Astrocyte (in vitro differentiated cells and primary cell): ENCODE results near the gene ACER1. TPM values are rescaled to one million over a fixed set of nuclear protein-coding genes. Genes with fewer than 3 reads are reported as not detected.
"Not testable (repeated sequence)": the region's sequence is repeated elsewhere in the genome, so short reads cannot be mapped to it uniquely, and the experiment has no call there.

ENCODE experiments used
- DNase-seq: peaks from one replicate; pipeline ENCODE4 v3.0.0-alpha.2; 2010; ENCODE audit warnings: low read depth
- FAIRE-seq: peaks from 2 replicates; lab custom pipeline; 2011; peaks lifted over from hg19 to GRCh38; lab: Jason Lieb, UNC
- H2AFZ ChIP-seq: 2 replicates; pipeline ENCODE4 v1.6.0; 2012; ENCODE audit warnings: low read depth, low read length, inconsistent platforms
- H3K27ac ChIP-seq: 2 replicates; pipeline ENCODE4 v1.5.1; 2011; ENCODE audit warnings: low read depth, low read length, inconsistent platforms
- H3K27me3 ChIP-seq: 2 replicates; pipeline ENCODE4 v1.6.0; 2011; ENCODE audit warnings: low read length, inconsistent platforms; ENCODE audit not compliant: insufficient read depth
- H3K36me3 ChIP-seq: 2 replicates; pipeline ENCODE4 v1.5.1; 2011; ENCODE audit warnings: low read length, inconsistent platforms; ENCODE audit not compliant: insufficient read depth
- H3K4me1 ChIP-seq: 2 replicates; pipeline ENCODE4 v1.5.1; 2011; ENCODE audit warnings: low read length, inconsistent platforms; ENCODE audit not compliant: insufficient read depth
- H3K4me2 ChIP-seq: 2 replicates; pipeline ENCODE4 v1.6.0; 2012; ENCODE audit warnings: low read length, inconsistent platforms
- H3K4me3 ChIP-seq: 2 replicates; pipeline ENCODE4 v1.5.1; 2011; ENCODE audit warnings: low read depth, mild to moderate bottlenecking, low read length, inconsistent platforms; ENCODE audit not compliant: insufficient read depth
- H3K79me2 ChIP-seq: 2 replicates; pipeline ENCODE4 v1.6.0; 2012; ENCODE audit warnings: mild to moderate bottlenecking, low read length, inconsistent platforms; ENCODE audit not compliant: insufficient read depth
- H3K9ac ChIP-seq: 2 replicates; pipeline ENCODE4 v1.6.0; 2012; ENCODE audit warnings: mild to moderate bottlenecking, low read length, inconsistent platforms
- H3K9me3 ChIP-seq: 2 replicates; pipeline ENCODE4 v1.5.1; 2012; ENCODE audit warnings: low read depth, mild to moderate bottlenecking, low read length, inconsistent platforms; ENCODE audit not compliant: insufficient read depth
- H4K20me1 ChIP-seq: 2 replicates; pipeline ENCODE4 v1.6.0; 2012; ENCODE audit warnings: low read length, inconsistent platforms; ENCODE audit not compliant: insufficient read depth
- H3K27ac Mint-ChIP-seq: one replicate; pipeline ENCODE4 v1.8.0; 2021; ENCODE audit warnings: mild to moderate bottlenecking, mixed read lengths; ENCODE audit not compliant: unreplicated experiment
- H3K27me3 Mint-ChIP-seq: one replicate; pipeline ENCODE4 v1.8.0; 2021; ENCODE audit warnings: low read depth, mixed read lengths; ENCODE audit not compliant: unreplicated experiment
- H3K36me3 Mint-ChIP-seq: one replicate; pipeline ENCODE4 v1.8.0; 2021; ENCODE audit warnings: low read depth, mixed read lengths; ENCODE audit not compliant: unreplicated experiment
- H3K4me1 Mint-ChIP-seq: one replicate; pipeline ENCODE4 v1.8.0; 2021; ENCODE audit warnings: low read depth, mixed read lengths; ENCODE audit not compliant: unreplicated experiment
- H3K4me3 Mint-ChIP-seq: one replicate; pipeline ENCODE4 v1.8.0; 2021; ENCODE audit warnings: mild to moderate bottlenecking, moderate library complexity, mixed read lengths; ENCODE audit not compliant: unreplicated experiment
- H3K9me3 Mint-ChIP-seq: one replicate; pipeline ENCODE4 v1.8.0; 2021; ENCODE audit warnings: mild to moderate bottlenecking, mixed read lengths; ENCODE audit not compliant: unreplicated experiment
- EZH2 ChIP-seq: IDR thresholded peaks from 2 replicates; pipeline ENCODE4 v1.6.1; 2012; ENCODE audit warnings: mild to moderate bottlenecking, low read length, inconsistent platforms; ENCODE audit not compliant: insufficient read depth
- total RNA-seq: library from RNA; stranded (reverse); gene quantifications from 2 replicates; pipeline ENCODE4 v1.2.1, GENCODE V29; 2021
- TF ChIP-seq, protein P1 (sequence below): IDR thresholded peaks from 2 replicates; pipeline ENCODE4 v1.5.1; 2011; ENCODE audit warnings: low read depth, mild to moderate bottlenecking, inconsistent platforms, low read length, moderate library complexity; ENCODE audit not compliant: insufficient read depth

ACER1 gene
- total RNA-seq, 1 donor from 2014 or later: not detected

DNA sequence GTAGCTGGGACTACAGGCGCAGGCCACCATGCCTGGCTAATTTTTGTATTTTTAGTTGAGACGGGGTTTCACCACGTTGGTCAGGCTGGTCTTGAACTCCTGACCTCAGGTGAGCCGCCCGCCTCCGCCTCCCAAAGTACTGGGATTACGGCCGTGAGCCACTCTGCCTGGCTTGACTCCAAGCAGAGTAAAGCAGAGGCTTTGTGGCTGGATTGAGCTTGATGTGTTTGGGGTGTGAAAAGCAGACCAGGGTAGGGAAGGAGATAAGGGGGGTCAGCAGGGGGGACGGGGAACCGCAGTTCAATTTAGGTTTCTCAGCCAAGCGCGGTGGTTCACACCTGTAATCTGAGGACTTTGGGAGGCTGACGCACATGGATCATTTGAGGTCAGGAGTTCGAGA, 23.8 kb upstream of the ACER1 start:
- TF ChIP-seq, protein P1, sequence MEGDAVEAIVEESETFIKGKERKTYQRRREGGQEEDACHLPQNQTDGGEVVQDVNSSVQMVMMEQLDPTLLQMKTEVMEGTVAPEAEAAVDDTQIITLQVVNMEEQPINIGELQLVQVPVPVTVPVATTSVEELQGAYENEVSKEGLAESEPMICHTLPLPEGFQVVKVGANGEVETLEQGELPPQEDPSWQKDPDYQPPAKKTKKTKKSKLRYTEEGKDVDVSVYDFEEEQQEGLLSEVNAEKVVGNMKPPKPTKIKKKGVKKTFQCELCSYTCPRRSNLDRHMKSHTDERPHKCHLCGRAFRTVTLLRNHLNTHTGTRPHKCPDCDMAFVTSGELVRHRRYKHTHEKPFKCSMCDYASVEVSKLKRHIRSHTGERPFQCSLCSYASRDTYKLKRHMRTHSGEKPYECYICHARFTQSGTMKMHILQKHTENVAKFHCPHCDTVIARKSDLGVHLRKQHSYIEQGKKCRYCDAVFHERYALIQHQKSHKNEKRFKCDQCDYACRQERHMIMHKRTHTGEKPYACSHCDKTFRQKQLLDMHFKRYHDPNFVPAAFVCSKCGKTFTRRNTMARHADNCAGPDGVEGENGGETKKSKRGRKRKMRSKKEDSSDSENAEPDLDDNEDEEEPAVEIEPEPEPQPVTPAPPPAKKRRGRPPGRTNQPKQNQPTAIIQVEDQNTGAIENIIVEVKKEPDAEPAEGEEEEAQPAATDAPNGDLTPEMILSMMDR: no peak
- TF ChIP-seq EZH2: no peak
- H3K79me2 ChIP-seq: peaks cover 3% of the 10 kb centered on the region
- H3K9me3 ChIP-seq: no peaks in the 10 kb centered on the region
- peaks cover under 1% of the 10 kb centered on the region for H3K4me1 ChIP-seq
- Mint-ChIP-seq H3K4me3 (no peak overlapping the region), H3K27me3 (no peaks in the 10 kb centered on the region), H3K36me3 (no peaks in the 10 kb centered on the region), H3K27ac (no peak overlapping the region), H3K4me1 (no peaks in the 10 kb centered on the region), H3K9me3 (no peaks in the 10 kb centered on the region)
- no peaks in the 10 kb centered on the region for H4K20me1 ChIP-seq
- no peaks in the 10 kb centered on the region for H3K27me3 ChIP-seq
- H3K36me3 ChIP-seq: no peaks in the 10 kb centered on the region
- DNase-seq (no peak), FAIRE-seq (no peak)
- no peak overlapping the region for H3K4me3 ChIP-seq
- H3K4me2 ChIP-seq: no peak overlapping the region
- H3K27ac ChIP-seq: no peak overlapping the region
- H2AFZ ChIP-seq: no peak overlapping the region
- no peak overlapping the region for H3K9ac ChIP-seq

DNA sequence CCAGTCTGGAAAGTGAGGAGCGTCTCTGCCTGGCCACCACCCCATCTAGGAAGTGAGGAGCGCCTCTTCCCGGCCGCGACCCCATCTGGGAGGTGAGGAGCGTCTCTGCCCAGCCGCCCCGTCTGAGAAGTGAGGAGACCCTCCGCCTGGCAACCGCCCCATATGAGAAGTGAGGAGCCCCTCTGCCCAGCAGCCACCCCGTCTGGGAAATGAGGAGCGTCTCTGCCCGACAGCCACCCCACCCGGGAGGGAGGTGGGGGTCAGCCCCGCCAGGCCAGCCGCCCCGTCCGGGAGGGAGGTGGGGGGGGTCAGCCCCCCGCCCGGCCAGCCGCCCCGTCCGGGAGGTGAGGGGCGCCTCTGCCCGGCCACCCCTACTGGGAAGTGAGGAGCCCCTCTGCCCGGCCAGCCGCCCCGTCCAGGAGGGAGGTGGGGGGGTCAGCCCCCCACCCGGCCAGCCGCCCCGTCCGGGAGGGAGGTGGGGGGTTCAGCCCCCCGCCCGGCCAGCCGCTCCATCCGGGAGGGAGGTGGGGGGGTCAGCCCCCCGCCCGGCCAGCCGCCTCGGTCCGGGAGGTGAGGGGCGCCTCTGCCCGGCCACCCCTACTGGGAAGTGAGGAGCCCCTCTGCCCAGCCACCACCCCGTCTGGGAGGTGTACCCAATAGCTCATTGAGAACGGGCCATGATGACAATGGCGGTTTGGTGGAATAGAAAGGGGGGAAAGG, 22.1 kb upstream of the ACER1 start:
- H3K9ac ChIP-seq, H3K4me1 Mint-ChIP-seq, H4K20me1 ChIP-seq, H3K36me3 ChIP-seq, H3K27ac Mint-ChIP-seq, H3K4me3 Mint-ChIP-seq, H3K27me3 ChIP-seq, H3K27ac ChIP-seq, H3K4me3 ChIP-seq, FAIRE-seq, DNase-seq, H3K36me3 Mint-ChIP-seq, H3K79me2 ChIP-seq, H2AFZ ChIP-seq, H3K27me3 Mint-ChIP-seq, H3K4me1 ChIP-seq, H3K9me3 Mint-ChIP-seq, H3K4me2 ChIP-seq, H3K9me3 ChIP-seq: not testable (repeated sequence)

DNA sequence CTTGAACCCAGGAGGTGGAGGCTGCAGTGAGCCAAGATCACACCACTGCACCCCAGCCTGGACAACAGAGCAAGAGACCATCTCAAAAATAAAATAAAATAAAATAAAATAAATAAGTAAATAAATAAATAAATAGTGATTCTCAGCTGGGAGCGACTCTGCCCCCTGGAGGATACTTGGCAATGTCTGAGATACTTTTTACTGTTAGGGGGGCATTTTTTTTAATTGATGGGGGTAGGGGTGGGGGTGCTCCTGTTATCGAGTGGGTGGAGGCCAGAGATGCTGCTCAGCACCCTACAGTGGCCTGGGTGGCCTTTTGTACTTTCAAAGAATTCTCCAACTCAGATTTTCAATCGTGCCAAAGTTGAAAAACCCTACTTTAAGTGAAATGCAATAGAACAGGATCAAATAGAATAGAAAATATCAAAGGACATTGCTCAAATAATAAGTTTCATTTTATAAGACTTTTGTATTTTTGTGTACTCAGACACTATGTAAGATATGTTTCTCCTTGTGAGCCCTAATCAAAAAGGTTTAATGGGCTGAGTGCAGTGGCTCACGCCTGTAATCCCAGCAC, 20.8 kb upstream of the ACER1 start:
- FAIRE-seq: no peak

More for the DNA sequence above, 20.8 kb upstream of the ACER1 start:
- H2AFZ ChIP-seq: no peak overlapping the region
- H3K4me3 ChIP-seq: no peak overlapping the region
- H3K4me2 ChIP-seq: no peak overlapping the region
- Mint-ChIP-seq H3K4me1 (no peaks in the 10 kb centered on the region), H3K36me3 (no peaks in the 10 kb centered on the region), H3K27me3 (no peaks in the 10 kb centered on the region), H3K9me3 (no peaks in the 10 kb centered on the region), H3K27ac (no peak overlapping the region), H3K4me3 (no peak overlapping the region)
- H3K27ac ChIP-seq: no peak overlapping the region
- H3K36me3 ChIP-seq: no peaks in the 10 kb centered on the region
- H3K9ac ChIP-seq: no peak overlapping the region
- no peaks in the 10 kb centered on the region for H3K79me2 ChIP-seq
- no peaks in the 10 kb centered on the region for H4K20me1 ChIP-seq
- TF ChIP-seq EZH2: no peak
- TF ChIP-seq, protein P1: peak; percentile 24
- H3K9me3 ChIP-seq: no peaks in the 10 kb centered on the region
- no peaks in the 10 kb centered on the region for H3K27me3 ChIP-seq
- no peaks in the 10 kb centered on the region for H3K4me1 ChIP-seq
- no peak for DNase-seq
